Esophagus squamous epithelium (tissue), 4 donors: Measurements from ENCODE around the gene FBXL17.

Experiments used
- POLR2A ChIP-seq, 4 donors: fragments of 450-650 bp; IDR thresholded peaks; one replicate each; pipeline ENCODE4 v1.6.1; 2017; ENCODE audit warnings: antibody characterized with exemption in 4 of 4, mild to moderate bottlenecking in 4 of 4, moderate library complexity in 3 of 4
- TF ChIP-seq, protein P1 (sequence below), 6 experiments: fragments of 450-650 bp in 4 of 6; fragments of 200-600 bp in 2 of 6; sonication (generic) in 2 of 6; IDR thresholded peaks; one replicate each; pipeline ENCODE4 v1.5.1; 2016 to 2019; ENCODE audit warnings: antibody characterized with exemption in 6 of 6, mild to moderate bottlenecking in 4 of 6, moderate library complexity in 4 of 6

DNA sequence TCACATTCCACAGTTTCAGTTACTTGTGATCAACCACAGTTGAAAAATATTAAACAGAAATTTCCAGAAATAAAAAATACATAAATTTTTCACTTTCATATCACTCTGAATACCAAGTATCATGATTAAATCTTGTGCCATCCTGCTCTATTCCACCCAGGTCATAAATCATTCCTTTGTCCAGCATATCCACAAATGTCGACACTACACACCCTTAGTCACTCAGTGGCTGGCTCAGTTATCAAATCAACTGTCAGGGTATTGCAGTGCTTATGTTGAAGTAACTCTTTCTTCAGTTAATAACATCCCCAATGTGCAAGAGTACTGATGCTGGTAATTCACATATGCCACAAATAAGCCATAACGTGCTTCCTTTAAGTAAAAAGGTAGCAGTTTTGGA lies 115.7 kb downstream of the FBXL17 start:
- no peak for TF ChIP-seq POLR2A (IDR thresholded peaks at IDR 0.05)
- TF ChIP-seq, protein P1, sequence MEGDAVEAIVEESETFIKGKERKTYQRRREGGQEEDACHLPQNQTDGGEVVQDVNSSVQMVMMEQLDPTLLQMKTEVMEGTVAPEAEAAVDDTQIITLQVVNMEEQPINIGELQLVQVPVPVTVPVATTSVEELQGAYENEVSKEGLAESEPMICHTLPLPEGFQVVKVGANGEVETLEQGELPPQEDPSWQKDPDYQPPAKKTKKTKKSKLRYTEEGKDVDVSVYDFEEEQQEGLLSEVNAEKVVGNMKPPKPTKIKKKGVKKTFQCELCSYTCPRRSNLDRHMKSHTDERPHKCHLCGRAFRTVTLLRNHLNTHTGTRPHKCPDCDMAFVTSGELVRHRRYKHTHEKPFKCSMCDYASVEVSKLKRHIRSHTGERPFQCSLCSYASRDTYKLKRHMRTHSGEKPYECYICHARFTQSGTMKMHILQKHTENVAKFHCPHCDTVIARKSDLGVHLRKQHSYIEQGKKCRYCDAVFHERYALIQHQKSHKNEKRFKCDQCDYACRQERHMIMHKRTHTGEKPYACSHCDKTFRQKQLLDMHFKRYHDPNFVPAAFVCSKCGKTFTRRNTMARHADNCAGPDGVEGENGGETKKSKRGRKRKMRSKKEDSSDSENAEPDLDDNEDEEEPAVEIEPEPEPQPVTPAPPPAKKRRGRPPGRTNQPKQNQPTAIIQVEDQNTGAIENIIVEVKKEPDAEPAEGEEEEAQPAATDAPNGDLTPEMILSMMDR (IDR thresholded peaks at IDR 0.05) = no peak
